Breast epithelium (tissue), 4 donors: Measurements from ENCODE around the gene TNFSF13. TPM values are rescaled to one million over a fixed set of nuclear protein-coding genes. Genes with fewer than 3 reads are reported as not detected.
A peak's percentile ranks its signal among the peaks of the same experiment; 100 is the strongest.

Experiments used
- DNase-seq, 2 donors: peaks; one replicate each; pipeline ENCODE4 v3.0.0-alpha.2; 2019; ENCODE audit warnings: low spot score in 2 of 2
- H3K27ac ChIP-seq, 2 donors: fragments of 200-600 bp; sonication (generic) in 1 of 2; one replicate each; pipeline ENCODE4 v1.5.1; 2016 to 2019; ENCODE audit warnings: mild to moderate bottlenecking in 1 of 2
- H3K27me3 ChIP-seq, 2 donors: fragments of 200-600 bp; sonication (generic) in 1 of 2; one replicate each; pipeline versions ENCODE4 v1.5.1 to v1.6.0; 2017 to 2019; ENCODE audit warnings: control low read depth in 1 of 2, mild to moderate bottlenecking in 1 of 2
- H3K36me3 ChIP-seq: fragments of 200-600 bp; one replicate; pipeline ENCODE4 v1.5.1; 2019
- H3K4me1 ChIP-seq, 2 donors: fragments of 200-600 bp; sonication (generic); one replicate each; pipeline ENCODE4 v1.5.1; 2016 to 2019; ENCODE audit warnings: control low read depth in 1 of 2
- H3K4me3 ChIP-seq, 3 donors: fragments of 200-600 bp; sonication (generic); 1 replicate in 2 of 3; 2 replicates in 1 of 3; pipeline ENCODE4 v1.5.1; 2016 to 2019; ENCODE audit warnings: mild to moderate bottlenecking in 3 of 3, moderate library complexity in 2 of 3
- H3K9me3 ChIP-seq, 2 donors: fragments of 200-600 bp; sonication (generic) in 1 of 2; one replicate each; pipeline ENCODE4 v1.5.1; 2016 to 2019; ENCODE audit warnings: control low read depth in 1 of 2
- CTCF ChIP-seq, 3 donors: fragments of 450-650 bp; IDR thresholded peaks; one replicate each; pipeline ENCODE4 v1.5.1; 2016 to 2017; ENCODE audit warnings: antibody characterized with exemption in 3 of 3, mild to moderate bottlenecking in 3 of 3, moderate library complexity in 3 of 3
- POLR2A ChIP-seq: fragments of 450-650 bp; IDR thresholded peaks from one replicate; pipeline ENCODE4 v1.6.1; 2016; ENCODE audit warnings: antibody characterized with exemption, mild to moderate bottlenecking, moderate library complexity
- POLR2AphosphoS5 ChIP-seq, 3 donors: sonication (generic); formaldehyde crosslinking; IDR thresholded peaks; one replicate each; pipeline ENCODE4 v1.6.1; 2017; ENCODE audit warnings: antibody characterized with exemption in 3 of 3
- intact Hi-C: fragments of 100-400 bp; cut with DNase I; formaldehyde crosslinking; loops from one replicate; pipeline ENCODE4 v1.15.1; 2023; ENCODE audit warnings: low total_unique reads
- total RNA-seq, 3 donors: library from RNA; depleted of rRNA; stranded (reverse); fragments of >200 nt; gene quantifications; one replicate each; pipeline ENCODE4 v1.1.0, GENCODE V29; 2016

Gene TNFSF13
- 10 to 100 TPM; 25.2 to 36.7 (median 33.6) TPM for total RNA-seq

- TF ChIP-seq CTCF (IDR thresholded peaks at IDR 0.05) (no peak), POLR2A (no peak), POLR2AphosphoS5 (IDR thresholded peaks at IDR 0.05) (no peak)
- peak in 1 of 2 donors; percentile 50 for DNase-seq
- H3K36me3 ChIP-seq: no peaks in the 10 kb centered on the region
- no peaks in the 10 kb centered on the region for H3K9me3 ChIP-seq
- H3K27me3 ChIP-seq: no peaks in the 10 kb centered on the region
- H3K4me1 ChIP-seq: peaks cover 15 to 36% of the 10 kb centered on the region in 2 donors
- H3K4me3 ChIP-seq: peak within 1 kb of the TSS; percentile 81 to 90 (median 89)
- peak within 1 kb of the TSS; percentile 98 to 99 for H3K27ac ChIP-seq
- intact Hi-C loops: loop anchor here (5.0 kb wide), 1 partner anchor 251 kb away; the partner anchor contains the start of gene EIF5A
These were observed at the start of gene TNFSF13 for GRCh38 chr17:7558544-7559319. Gene TNFSF13, plus strand, starts transcription at chr17:7558750. Its CDS starts 290 bp downstream, at chr17:7559040.

GRCh38 chr17:7508846-7509245 lies 49.7 kb upstream of the TNFSF13 start:
- DNase-seq: no peak
- peaks cover 16% of the 10 kb centered on the region for H3K36me3 ChIP-seq
- no peaks in the 10 kb centered on the region for H3K9me3 ChIP-seq
- no peaks in the 10 kb centered on the region for H3K4me1 ChIP-seq
- no peak for TF ChIP-seq POLR2A
- TF ChIP-seq POLR2AphosphoS5 (IDR thresholded peaks at IDR 0.05): no peak
- TF ChIP-seq CTCF (IDR thresholded peaks at IDR 0.05): no peak
- no peak overlapping the region for H3K27ac ChIP-seq
- intact Hi-C loops: no loop called here
- H3K27me3 ChIP-seq: no peaks in the 10 kb centered on the region
- no peak overlapping the region for H3K4me3 ChIP-seq

GRCh38 chr17:7509937-7510336 lies 48.6 kb upstream of the TNFSF13 start:
- Histone ChIP-seq H3K4me1 (no peaks in the 10 kb centered on the region), H3K27me3 (no peaks in the 10 kb centered on the region), H3K27ac (no peak overlapping the region), H3K36me3 (peaks cover 9% of the 10 kb centered on the region), H3K4me3 (no peak overlapping the region), H3K9me3 (no peaks in the 10 kb centered on the region)
- TF ChIP-seq CTCF (IDR thresholded peaks at IDR 0.05) (no peak), POLR2A (no peak), POLR2AphosphoS5 (IDR thresholded peaks at IDR 0.05) (no peak)
- no peak for DNase-seq
- intact Hi-C loops: loop anchor here (10.0 kb wide), 1 partner anchor 55 kb away; the partner anchor contains the start of gene SENP3

- DNase-seq: no peak
- no peak overlapping the region for H3K4me3 ChIP-seq
- intact Hi-C loops: loop anchor here (10.0 kb wide), 1 partner anchor 54 kb away; the partner anchor contains the start of gene SENP3
- no peaks in the 10 kb centered on the region for H3K4me1 ChIP-seq
- no peaks in the 10 kb centered on the region for H3K27me3 ChIP-seq
- H3K27ac ChIP-seq: no peak overlapping the region
- peaks cover 9% of the 10 kb centered on the region for H3K36me3 ChIP-seq
- H3K9me3 ChIP-seq: no peaks in the 10 kb centered on the region
- TF ChIP-seq POLR2A (no peak), POLR2AphosphoS5 (IDR thresholded peaks at IDR 0.05) (no peak), CTCF (IDR thresholded peaks at IDR 0.05) (no peak)
These were observed 47.4 kb upstream of the TNFSF13 start for GRCh38 chr17:7511108-7511507.

- TF ChIP-seq CTCF (IDR thresholded peaks at IDR 0.05) (no peak), POLR2A (no peak), POLR2AphosphoS5 (IDR thresholded peaks at IDR 0.05) (no peak)
- Histone ChIP-seq H3K36me3 (peaks cover 5% of the 10 kb centered on the region), H3K27ac (no peak overlapping the region), H3K4me1 (no peaks in the 10 kb centered on the region), H3K9me3 (no peaks in the 10 kb centered on the region), H3K4me3 (no peak overlapping the region), H3K27me3 (no peaks in the 10 kb centered on the region)
- DNase-seq: no peak
- intact Hi-C loops: loop anchor here (10.0 kb wide), 1 partner anchor 53 kb away; the partner anchor contains the start of gene SENP3
These were observed 46.4 kb upstream of the TNFSF13 start for GRCh38 chr17:7512105-7512504.
